Omental fat pad (tissue), 4 donors: ENCODE measurements around the gene SEMA6B. TPM values are rescaled to one million over a fixed set of nuclear protein-coding genes. Genes with fewer than 3 reads are reported as not detected.

Experiments used
- ATAC-seq: fragments of 150-250 bp; one replicate; pipeline ENCODE4 v1.9.1; 2016; ENCODE audit warnings: mild to moderate bottlenecking, moderate library complexity; ENCODE audit not compliant: low FRiP score
- DNase-seq: peaks from one replicate; pipeline ENCODE4 v3.0.0-alpha.2; 2019; ENCODE audit warnings: low spot score
- total RNA-seq, 4 donors: library from RNA; depleted of rRNA; stranded (reverse); fragments of >200 nt; gene quantifications; one replicate each; pipeline ENCODE4 v1.1.0, GENCODE V29; 2016
- TF ChIP-seq, protein P1 (sequence below), 3 donors: fragments of 450-650 bp; IDR thresholded peaks; one replicate each; pipeline ENCODE4 v1.5.1; 2016 to 2017; ENCODE audit warnings: antibody characterized with exemption in 3 of 3, mild to moderate bottlenecking in 3 of 3, moderate library complexity in 2 of 3

Gene SEMA6B
- total RNA-seq, 4 donors from 2014 or later, result 4.4 to 39.3 (median 10.9) TPM

- ATAC-seq, result no peak
- TF ChIP-seq, protein P1, sequence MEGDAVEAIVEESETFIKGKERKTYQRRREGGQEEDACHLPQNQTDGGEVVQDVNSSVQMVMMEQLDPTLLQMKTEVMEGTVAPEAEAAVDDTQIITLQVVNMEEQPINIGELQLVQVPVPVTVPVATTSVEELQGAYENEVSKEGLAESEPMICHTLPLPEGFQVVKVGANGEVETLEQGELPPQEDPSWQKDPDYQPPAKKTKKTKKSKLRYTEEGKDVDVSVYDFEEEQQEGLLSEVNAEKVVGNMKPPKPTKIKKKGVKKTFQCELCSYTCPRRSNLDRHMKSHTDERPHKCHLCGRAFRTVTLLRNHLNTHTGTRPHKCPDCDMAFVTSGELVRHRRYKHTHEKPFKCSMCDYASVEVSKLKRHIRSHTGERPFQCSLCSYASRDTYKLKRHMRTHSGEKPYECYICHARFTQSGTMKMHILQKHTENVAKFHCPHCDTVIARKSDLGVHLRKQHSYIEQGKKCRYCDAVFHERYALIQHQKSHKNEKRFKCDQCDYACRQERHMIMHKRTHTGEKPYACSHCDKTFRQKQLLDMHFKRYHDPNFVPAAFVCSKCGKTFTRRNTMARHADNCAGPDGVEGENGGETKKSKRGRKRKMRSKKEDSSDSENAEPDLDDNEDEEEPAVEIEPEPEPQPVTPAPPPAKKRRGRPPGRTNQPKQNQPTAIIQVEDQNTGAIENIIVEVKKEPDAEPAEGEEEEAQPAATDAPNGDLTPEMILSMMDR (IDR thresholded peaks at IDR 0.05), result no peak
- DNase-seq, result no peak
Measured at GRCh38 chr19:4501691-4502090, 57.8 kb downstream of the SEMA6B start.

GRCh38 chr19:4500841-4501591 lies 58.5 kb downstream of the SEMA6B start:
- DNase-seq, result no peak
- no peak for ATAC-seq
- TF ChIP-seq, protein P1 (IDR thresholded peaks at IDR 0.05), result no peak

DNA sequence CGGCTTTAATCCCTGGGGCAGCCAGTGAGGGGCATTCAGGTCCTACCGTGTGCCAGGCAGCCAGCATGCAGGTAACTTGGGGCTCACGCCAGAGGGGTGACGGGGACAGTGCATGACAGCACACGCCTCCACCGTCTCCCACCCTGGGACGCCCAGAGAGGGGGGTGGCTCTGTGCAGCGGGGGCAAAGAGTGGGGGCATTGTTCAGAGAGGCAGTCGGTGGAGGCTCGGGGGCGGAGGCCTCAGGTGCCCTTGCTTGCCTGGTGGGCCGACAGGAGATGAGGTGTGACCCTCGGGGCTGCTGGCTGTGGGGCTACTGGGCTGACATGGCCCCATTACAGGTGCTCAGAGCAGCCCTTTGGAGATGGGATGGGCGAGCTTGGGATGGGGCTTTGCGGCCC lies 59.6 kb downstream of the SEMA6B start:
- DNase-seq (no peak), ATAC-seq (no peak)
- TF ChIP-seq, protein P1 (IDR thresholded peaks at IDR 0.05), result no peak

- DNase-seq (no peak), ATAC-seq (no peak)
- TF ChIP-seq, protein P1 (IDR thresholded peaks at IDR 0.05), result no peak
Measured at GRCh38 chr19:4499318-4499717, 60.2 kb downstream of the SEMA6B start.

- ATAC-seq (no peak), DNase-seq (no peak)
- TF ChIP-seq, protein P1 (IDR thresholded peaks at IDR 0.05), result no peak
Measured at GRCh38 chr19:4498694-4499093, 60.8 kb downstream of the SEMA6B start.

- no peak for ATAC-seq
- TF ChIP-seq, protein P1 (IDR thresholded peaks at IDR 0.05), result no peak
- DNase-seq, result no peak
Measured at GRCh38 chr19:4497770-4498389, 61.6 kb downstream of the SEMA6B start.

DNA sequence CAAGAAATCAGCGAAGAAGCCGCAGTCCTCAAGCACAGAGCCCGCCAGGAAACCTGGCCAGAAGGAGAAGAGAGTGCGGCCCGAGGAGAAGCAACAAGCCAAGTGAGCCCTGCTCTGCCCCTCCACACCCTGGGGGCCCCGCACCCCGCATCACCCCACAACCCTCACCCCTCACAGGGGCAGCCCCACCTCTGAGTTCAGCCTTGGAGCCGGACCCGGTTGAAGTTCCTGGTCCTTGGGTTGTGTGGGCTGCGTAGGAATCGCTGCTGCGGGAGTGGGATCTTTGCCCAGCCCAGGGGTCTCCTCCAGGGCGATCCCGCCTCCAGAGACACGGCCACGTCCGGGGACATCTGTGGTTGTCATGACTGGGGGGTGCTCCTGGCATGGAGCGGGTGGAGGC lies 63.2 kb downstream of the SEMA6B start:
- no peak for DNase-seq
- ATAC-seq, result no peak
- TF ChIP-seq, protein P1 (IDR thresholded peaks at IDR 0.05), result no peak
